Fibroblast of villous mesenchyme (primary cell): ENCODE results near the gene GJC2. TPM values are rescaled to one million over a fixed set of nuclear protein-coding genes. Genes with fewer than 3 reads are reported as not detected.
"Not testable (repeated sequence)": the region's sequence is repeated elsewhere in the genome, so short reads cannot be mapped to it uniquely, and the experiment has no call there.

ENCODE experiments used
- DNase-seq: peaks from one replicate; pipeline ENCODE4 v3.0.0-alpha.2; 2010; ENCODE audit warnings: low read depth
- H3K4me3 ChIP-seq: 2 replicates; pipeline ENCODE4 v1.5.1; 2011; ENCODE audit warnings: low read depth, mild to moderate bottlenecking, low read length
- total RNA-seq: library from RNA; depleted of rRNA; stranded (reverse); fragments of >200 nt; gene quantifications from 2 replicates; pipeline ENCODE4 v1.2.3, GENCODE V29; 2012
- TF ChIP-seq, protein P1 (sequence below): IDR thresholded peaks from 2 replicates; pipeline ENCODE4 v1.5.1; 2012; ENCODE audit warnings: low read depth, mild to moderate bottlenecking, low read length; ENCODE audit not compliant: insufficient read depth

GJC2 gene
- total RNA-seq, 1 donor: 3.9 TPM

DNA sequence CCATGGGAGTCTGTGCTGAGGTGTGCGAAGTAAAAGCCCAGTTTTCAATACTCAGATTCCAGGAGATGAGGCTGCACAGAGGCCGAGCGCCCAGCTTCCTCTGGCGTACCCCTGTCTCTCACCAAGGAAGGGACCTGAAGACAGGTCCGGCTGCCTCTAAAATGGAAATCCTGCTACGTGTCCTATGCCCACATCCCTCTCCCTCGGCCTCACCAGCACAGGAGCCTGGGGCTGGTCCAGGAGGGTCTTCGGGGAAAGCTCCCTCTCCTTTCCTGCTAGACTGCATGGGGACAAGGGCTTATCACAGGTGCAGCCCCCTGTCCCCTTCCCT is 41.0 kb upstream of the GJC2 start:
- H3K4me3 ChIP-seq: peak overlapping the region; percentile 98
- TF ChIP-seq, protein P1, sequence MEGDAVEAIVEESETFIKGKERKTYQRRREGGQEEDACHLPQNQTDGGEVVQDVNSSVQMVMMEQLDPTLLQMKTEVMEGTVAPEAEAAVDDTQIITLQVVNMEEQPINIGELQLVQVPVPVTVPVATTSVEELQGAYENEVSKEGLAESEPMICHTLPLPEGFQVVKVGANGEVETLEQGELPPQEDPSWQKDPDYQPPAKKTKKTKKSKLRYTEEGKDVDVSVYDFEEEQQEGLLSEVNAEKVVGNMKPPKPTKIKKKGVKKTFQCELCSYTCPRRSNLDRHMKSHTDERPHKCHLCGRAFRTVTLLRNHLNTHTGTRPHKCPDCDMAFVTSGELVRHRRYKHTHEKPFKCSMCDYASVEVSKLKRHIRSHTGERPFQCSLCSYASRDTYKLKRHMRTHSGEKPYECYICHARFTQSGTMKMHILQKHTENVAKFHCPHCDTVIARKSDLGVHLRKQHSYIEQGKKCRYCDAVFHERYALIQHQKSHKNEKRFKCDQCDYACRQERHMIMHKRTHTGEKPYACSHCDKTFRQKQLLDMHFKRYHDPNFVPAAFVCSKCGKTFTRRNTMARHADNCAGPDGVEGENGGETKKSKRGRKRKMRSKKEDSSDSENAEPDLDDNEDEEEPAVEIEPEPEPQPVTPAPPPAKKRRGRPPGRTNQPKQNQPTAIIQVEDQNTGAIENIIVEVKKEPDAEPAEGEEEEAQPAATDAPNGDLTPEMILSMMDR: no peak
- DNase-seq: no peak

DNA sequence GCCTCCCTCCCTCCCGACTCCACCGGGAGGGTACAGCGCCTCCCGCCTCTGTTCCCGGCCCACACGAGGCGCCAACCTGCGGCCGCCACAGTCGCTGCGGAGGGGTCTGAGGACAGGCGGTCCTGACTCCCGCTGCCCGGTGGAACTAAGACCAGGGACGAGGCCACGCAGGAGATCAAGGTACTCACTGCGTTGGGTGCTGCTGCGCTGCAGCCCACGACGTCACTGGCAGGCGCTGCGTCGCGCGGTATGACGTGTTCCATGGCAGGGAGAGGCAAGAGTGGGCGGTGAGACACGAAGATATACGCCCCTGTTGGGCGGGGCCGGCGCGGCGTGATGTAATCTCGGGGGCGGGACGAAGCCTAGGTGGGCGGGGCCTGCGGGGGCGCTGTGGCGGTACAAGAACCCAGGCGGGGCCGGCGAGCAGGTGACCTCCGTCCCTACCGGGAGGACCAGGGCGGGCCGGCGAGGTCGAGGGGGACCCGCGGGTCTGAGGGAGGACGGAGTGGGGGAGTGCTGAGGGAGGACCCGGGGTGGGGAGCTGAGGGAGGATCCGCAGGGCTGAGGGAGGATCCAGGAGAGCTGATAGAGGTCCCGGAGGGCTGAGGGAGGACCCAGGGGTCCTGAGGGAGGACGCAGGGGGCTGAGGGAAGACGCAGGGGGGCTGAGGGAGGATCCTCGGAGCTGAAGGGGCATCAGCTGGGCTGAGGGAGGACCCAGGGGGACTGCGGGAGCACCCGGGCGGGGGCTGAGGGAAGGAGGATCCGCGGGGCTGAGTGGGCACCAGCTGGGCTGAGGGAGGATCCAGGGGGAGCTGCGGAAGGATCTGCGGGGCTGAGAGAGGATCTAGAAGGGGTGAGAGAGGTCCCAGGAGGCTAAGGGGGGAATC is 40.4 kb upstream of the GJC2 start, which contains the start of gene MRPL55:
Gene MRPL55, minus strand, starts transcription at position 227 of the 889 bp plus-strand sequence. CDS start 1,039 bp downstream, outside the sequence.
- DNase-seq: peak; percentile 97
- H3K4me3 ChIP-seq: peak within 1 kb of the TSS; percentile 98
- TF ChIP-seq, protein P1: no peak

DNA sequence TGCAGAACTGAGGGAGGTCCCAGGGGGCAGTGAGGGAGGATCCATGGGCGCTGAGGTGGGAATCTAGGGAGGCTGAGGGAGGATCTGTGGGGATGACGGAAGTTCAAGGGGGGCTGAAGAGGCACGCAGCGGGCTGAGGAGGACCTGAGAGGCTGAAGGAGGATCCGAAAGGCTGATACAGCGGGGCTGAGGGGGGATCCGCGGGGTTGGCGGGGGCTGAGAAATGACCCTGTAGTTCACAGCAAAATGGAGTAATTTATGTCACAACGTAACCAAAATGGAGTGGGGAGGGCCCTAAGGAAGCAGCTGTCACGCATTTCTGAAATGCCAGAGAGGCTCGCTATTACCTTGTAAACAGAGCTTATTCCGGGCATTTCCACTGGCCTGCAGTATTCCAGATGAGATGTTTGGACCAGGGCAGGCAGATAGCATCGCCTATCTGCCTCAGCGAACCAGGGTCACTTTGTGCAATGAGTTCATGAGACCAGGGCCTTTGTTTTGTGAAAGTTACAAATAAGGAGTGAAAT is 39.7 kb upstream of the GJC2 start:
- TF ChIP-seq, protein P1: no peak
- peak overlapping the region; percentile 98 for H3K4me3 ChIP-seq
- peak; percentile 78 for DNase-seq

DNA sequence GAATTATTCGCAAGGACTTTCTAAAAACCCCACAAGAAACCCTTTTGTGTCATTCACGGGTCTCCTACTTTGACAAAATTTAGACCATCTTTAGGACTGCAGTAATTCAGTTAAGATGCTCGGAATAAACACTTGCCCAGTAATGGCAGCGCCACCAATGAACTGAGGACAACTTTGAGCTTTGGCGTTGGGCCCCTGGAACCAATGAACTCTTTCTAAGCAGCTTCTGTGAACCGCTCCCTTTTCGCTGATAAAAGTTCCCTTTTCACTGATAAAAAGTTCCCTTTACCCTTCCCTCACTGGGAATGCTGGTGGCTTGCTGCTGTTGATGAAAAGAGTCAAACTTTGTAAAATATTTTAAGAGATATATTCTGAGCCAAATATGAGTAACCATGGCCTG is 39.2 kb upstream of the GJC2 start:
- TF ChIP-seq, protein P1: no peak
- no peak overlapping the region for H3K4me3 ChIP-seq
- DNase-seq: no peak

DNA sequence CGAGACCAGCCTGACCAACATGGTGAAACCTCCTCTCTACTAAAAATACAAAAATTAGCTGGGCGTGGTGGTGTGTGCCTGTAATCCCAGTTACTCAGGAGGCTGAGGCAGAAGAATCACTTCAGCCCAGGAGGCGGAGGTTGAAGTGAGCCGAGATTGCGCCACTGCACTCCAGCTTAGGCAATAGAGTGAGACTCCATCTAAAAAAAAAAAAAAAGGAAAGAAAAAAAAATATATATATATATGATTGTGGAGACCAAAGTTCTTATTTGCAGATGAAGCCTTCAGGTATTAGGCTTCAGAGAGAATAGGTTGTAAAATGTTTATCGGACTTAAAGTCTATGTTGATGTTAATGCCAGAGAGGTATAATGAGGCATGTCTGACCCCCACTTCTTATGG is 38.4 kb upstream of the GJC2 start:
- not testable (repeated sequence) for DNase-seq, H3K4me3 ChIP-seq

DNA sequence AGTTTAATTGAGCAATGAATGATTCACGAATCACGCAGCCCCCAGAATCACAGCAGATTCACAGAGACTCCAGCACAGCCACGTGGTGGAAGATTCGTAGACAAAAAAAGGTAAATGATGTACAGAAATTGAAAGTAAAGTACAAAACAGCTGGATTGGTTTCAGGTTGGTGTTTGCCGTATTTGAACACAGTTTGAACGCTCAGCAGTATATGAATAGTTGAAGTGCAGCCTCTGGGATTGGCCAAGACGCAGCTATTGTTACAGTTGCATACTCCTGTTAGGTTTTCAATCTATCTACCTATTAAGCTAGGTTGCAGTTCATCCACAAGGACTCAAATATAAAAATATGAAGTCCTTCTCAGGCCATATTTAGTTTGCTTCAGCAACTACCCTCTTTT is 37.6 kb upstream of the GJC2 start:
- no peak overlapping the region for H3K4me3 ChIP-seq
- TF ChIP-seq, protein P1: no peak
- DNase-seq: no peak

DNA sequence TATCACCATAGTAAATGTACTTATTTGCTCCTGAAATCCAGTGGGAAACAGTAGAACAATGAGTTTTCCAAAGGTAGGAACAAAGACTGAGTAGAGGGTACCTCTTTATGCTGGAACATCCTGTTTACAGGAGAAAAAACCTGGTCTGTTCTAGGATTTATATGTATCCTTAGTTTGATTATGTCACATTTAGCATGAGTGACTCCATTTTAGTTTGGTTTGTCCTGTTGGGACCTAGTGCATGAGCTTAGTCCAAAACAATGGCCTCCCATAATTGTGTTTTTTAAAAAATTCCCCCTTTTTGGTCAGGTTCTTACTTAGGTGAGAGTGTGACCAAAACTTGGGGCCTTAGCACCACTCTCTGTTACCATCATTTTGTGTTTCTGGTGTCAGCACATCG is 37.1 kb upstream of the GJC2 start:
- TF ChIP-seq, protein P1: no peak
- no peak for DNase-seq
- no peak overlapping the region for H3K4me3 ChIP-seq
